H9 (cell line): ENCODE measurements around the gene TBCK. TPM values are rescaled to one million over a fixed set of nuclear protein-coding genes. Genes with fewer than 3 reads are reported as not detected.

ENCODE experiments used
- DNase-seq: peaks from one replicate; pipeline ENCODE4 v3.0.0-alpha.2; 2017
- H2AFZ ChIP-seq: one replicate; pipeline ENCODE4 v1.6.1; 2013; ENCODE audit warnings: mild to moderate bottlenecking, low read length, control low read depth, moderate library complexity
- H2AK5ac ChIP-seq: 2 replicates; pipeline ENCODE4 v1.6.1; 2013; ENCODE audit warnings: low read length, control low read depth, mixed read lengths; ENCODE audit not compliant: insufficient read length
- H2BK120ac ChIP-seq: one replicate; pipeline ENCODE4 v1.6.1; 2013; ENCODE audit warnings: low read depth, mild to moderate bottlenecking, low read length, control low read depth, inconsistent platforms; ENCODE audit not compliant: poor library complexity, severe bottlenecking
- H2BK12ac ChIP-seq: 2 replicates; pipeline ENCODE4 v1.6.1; 2013; ENCODE audit warnings: low read length, control low read depth, mixed read lengths, low read depth; ENCODE audit not compliant: insufficient read length
- H2BK15ac ChIP-seq: 2 replicates; pipeline ENCODE4 v1.6.1; 2013; ENCODE audit warnings: low read depth, low read length, control low read depth
- H2BK20ac ChIP-seq: one replicate; pipeline ENCODE4 v1.6.1; 2013; ENCODE audit warnings: low read depth, mild to moderate bottlenecking, low read length, control low read depth, inconsistent platforms; ENCODE audit not compliant: poor library complexity, severe bottlenecking
- H2BK5ac ChIP-seq: 2 replicates; pipeline ENCODE4 v1.6.1; 2013; ENCODE audit warnings: low read length, control low read depth, mixed read lengths; ENCODE audit not compliant: insufficient read length
- H3K14ac ChIP-seq: 2 replicates; pipeline ENCODE4 v1.6.1; 2013; ENCODE audit warnings: low read length, control low read depth; ENCODE audit not compliant: insufficient read depth
- H3K18ac ChIP-seq: 2 replicates; pipeline ENCODE4 v1.6.1; 2013; ENCODE audit warnings: low read depth, mild to moderate bottlenecking, mixed read lengths, low read length, control low read depth; ENCODE audit not compliant: insufficient read length
- H3K23ac ChIP-seq: 2 replicates; pipeline ENCODE4 v1.6.1; 2013; ENCODE audit warnings: low read length, control low read depth, mixed read lengths, low read depth; ENCODE audit not compliant: insufficient read length
- H3K23me2 ChIP-seq: 2 replicates; pipeline ENCODE4 v1.6.1; 2013; ENCODE audit warnings: low read depth, mild to moderate bottlenecking, mixed read lengths, low read length, control low read depth; ENCODE audit not compliant: insufficient read length, poor library complexity, severe bottlenecking
- H3K27ac ChIP-seq: 2 replicates; pipeline ENCODE4 v1.5.1; 2013; ENCODE audit warnings: low read length, control low read depth, mixed read lengths, low read depth; ENCODE audit not compliant: insufficient read length
- H3K27me3 ChIP-seq: 2 replicates; pipeline ENCODE4 v1.6.1; 2013; ENCODE audit warnings: low read length, control low read depth, inconsistent platforms; ENCODE audit not compliant: insufficient read depth
- H3K4ac ChIP-seq: 2 replicates; pipeline ENCODE4 v1.6.1; 2013; ENCODE audit warnings: low read depth, mild to moderate bottlenecking, control low read depth, inconsistent platforms, low read length, moderate library complexity
- H3K4me1 ChIP-seq: 2 replicates; pipeline ENCODE4 v1.6.1; 2013; ENCODE audit warnings: low read length, control low read depth, inconsistent platforms; ENCODE audit not compliant: insufficient read depth
- H3K4me2 ChIP-seq: 2 replicates; pipeline ENCODE4 v1.6.1; 2013; ENCODE audit warnings: low read length, control low read depth, mixed read lengths; ENCODE audit not compliant: insufficient read length, insufficient read depth
- H3K56ac ChIP-seq: 2 replicates; pipeline ENCODE4 v1.6.1; 2013; ENCODE audit warnings: low read depth, mild to moderate bottlenecking, mixed read lengths, low read length, control low read depth; ENCODE audit not compliant: insufficient read length
- H3K79me1 ChIP-seq: 2 replicates; pipeline ENCODE4 v1.6.1; 2013; ENCODE audit warnings: low read depth, mild to moderate bottlenecking, moderate library complexity, low read length, control low read depth, inconsistent platforms; ENCODE audit not compliant: insufficient read depth, poor library complexity, severe bottlenecking
- H3K79me2 ChIP-seq: 2 replicates; pipeline ENCODE4 v1.6.1; 2013; ENCODE audit warnings: low read length, control low read depth, inconsistent platforms; ENCODE audit not compliant: insufficient read depth
- H3K9ac ChIP-seq: 2 replicates; pipeline ENCODE4 v1.6.1; 2013; ENCODE audit warnings: low read length, control low read depth, mixed read lengths; ENCODE audit not compliant: insufficient read length; ENCODE audit errors: extremely low read depth
- H3K9me3 ChIP-seq: one replicate; pipeline ENCODE4 v1.6.1; 2013; ENCODE audit warnings: low read depth, low read length, inconsistent platforms; ENCODE audit not compliant: control insufficient read depth
- H3T11ph ChIP-seq: one replicate; pipeline ENCODE4 v1.6.1; 2013; ENCODE audit warnings: mild to moderate bottlenecking, low read length, control low read depth, inconsistent platforms
- H4K20me1 ChIP-seq: one replicate; pipeline ENCODE4 v1.6.1; 2013; ENCODE audit not compliant: control insufficient read depth, insufficient read length, insufficient read depth
- H4K5ac ChIP-seq: 2 replicates; pipeline ENCODE4 v1.6.1; 2013; ENCODE audit warnings: low read depth, mild to moderate bottlenecking, mixed read lengths, low read length, control low read depth; ENCODE audit not compliant: insufficient read length
- H4K8ac ChIP-seq: replicated peaks from 2 replicates; pipeline ENCODE4 v1.6.1; 2013; ENCODE audit warnings: low read length, control low read depth, mixed read lengths, low read depth; ENCODE audit not compliant: insufficient read length
- H4K91ac ChIP-seq: 2 replicates; pipeline ENCODE4 v1.6.1; 2013; ENCODE audit warnings: low read depth, mild to moderate bottlenecking, moderate library complexity, mixed read lengths, low read length, control low read depth; ENCODE audit not compliant: insufficient read length
- H3K27ac Mint-ChIP-seq, 3 experiments: 2 replicates in 2 of 3; 3 replicates in 1 of 3; pipeline ENCODE4 v1.8.0; 2020 to 2021; ENCODE audit warnings: mixed read lengths in 3 of 3, mild to moderate bottlenecking in 1 of 3, moderate library complexity in 1 of 3
- H3K27me3 Mint-ChIP-seq: 2 replicates; pipeline ENCODE4 v1.8.0; 2021; ENCODE audit warnings: low read depth, mild to moderate bottlenecking, moderate library complexity, mixed read lengths
- H3K36me3 Mint-ChIP-seq, 3 experiments: 2 replicates in 2 of 3; 3 replicates in 1 of 3; pipeline ENCODE4 v1.8.0; 2020 to 2021; ENCODE audit warnings: low read depth in 3 of 3, mixed read lengths in 3 of 3; ENCODE audit not compliant: insufficient read depth in 1 of 3
- H3K4me1 Mint-ChIP-seq, 2 experiments: 2 replicates each; pipeline ENCODE4 v1.8.0; 2020; ENCODE audit warnings: mixed read lengths in 2 of 2
- H3K4me3 Mint-ChIP-seq, 2 experiments: 2 replicates in 1 of 2; 3 replicates in 1 of 2; pipeline ENCODE4 v1.8.0; 2020 to 2021; ENCODE audit warnings: mild to moderate bottlenecking in 2 of 2, mixed read lengths in 2 of 2, moderate library complexity in 1 of 2
- H3K9me3 Mint-ChIP-seq, 2 experiments: 2 replicates in 1 of 2; 3 replicates in 1 of 2; pipeline ENCODE4 v1.8.0; 2020; ENCODE audit warnings: mild to moderate bottlenecking in 2 of 2, mixed read lengths in 2 of 2, moderate library complexity in 1 of 2
- WGBS: extraction: QIAGEN DNeasy Blood & Tissue Kit; methylation state at CpG from one replicate; pipeline ENCODE4 v1.1.7; 2013; ENCODE audit warnings: missing lambda C conversion rate, low lambda C conversion rate, mixed read lengths; ENCODE audit not compliant: insufficient read length; ENCODE audit errors: extremely low coverage; 5-methylcytosine and 5-hydroxymethylcytosine counted together
- total RNA-seq: library from RNA; stranded (reverse); gene quantifications from 2 replicates; pipeline ENCODE4 v1.2.1, GENCODE V29; 2021
- TF ChIP-seq, protein P1 (sequence below): fragments of 200-600 bp; sonication (generic); conservative IDR thresholded peaks from 3 replicates; pipeline ENCODE4 v1.8.0; 2021; ENCODE audit warnings: antibody characterized with exemption, mild to moderate bottlenecking

The TBCK gene
- total RNA-seq, 1 experiment from 2014 or later, result 22.1 TPM

- H3K18ac ChIP-seq, result no peak overlapping the region
- no peak overlapping the region for H3K9ac ChIP-seq
- H2BK20ac ChIP-seq, result no peak overlapping the region
- H4K20me1 ChIP-seq, result no peaks in the 10 kb centered on the region
- H2AK5ac ChIP-seq, result no peak overlapping the region
- no CpG with 5 or more reads among the region's 2 CpGs for WGBS
- no peak overlapping the region for H2BK120ac ChIP-seq
- no peaks in the 10 kb centered on the region; the same call in 1 of the 2 replicates for H3K4me1 ChIP-seq
- TF ChIP-seq, protein P1, sequence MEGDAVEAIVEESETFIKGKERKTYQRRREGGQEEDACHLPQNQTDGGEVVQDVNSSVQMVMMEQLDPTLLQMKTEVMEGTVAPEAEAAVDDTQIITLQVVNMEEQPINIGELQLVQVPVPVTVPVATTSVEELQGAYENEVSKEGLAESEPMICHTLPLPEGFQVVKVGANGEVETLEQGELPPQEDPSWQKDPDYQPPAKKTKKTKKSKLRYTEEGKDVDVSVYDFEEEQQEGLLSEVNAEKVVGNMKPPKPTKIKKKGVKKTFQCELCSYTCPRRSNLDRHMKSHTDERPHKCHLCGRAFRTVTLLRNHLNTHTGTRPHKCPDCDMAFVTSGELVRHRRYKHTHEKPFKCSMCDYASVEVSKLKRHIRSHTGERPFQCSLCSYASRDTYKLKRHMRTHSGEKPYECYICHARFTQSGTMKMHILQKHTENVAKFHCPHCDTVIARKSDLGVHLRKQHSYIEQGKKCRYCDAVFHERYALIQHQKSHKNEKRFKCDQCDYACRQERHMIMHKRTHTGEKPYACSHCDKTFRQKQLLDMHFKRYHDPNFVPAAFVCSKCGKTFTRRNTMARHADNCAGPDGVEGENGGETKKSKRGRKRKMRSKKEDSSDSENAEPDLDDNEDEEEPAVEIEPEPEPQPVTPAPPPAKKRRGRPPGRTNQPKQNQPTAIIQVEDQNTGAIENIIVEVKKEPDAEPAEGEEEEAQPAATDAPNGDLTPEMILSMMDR, result no peak
- no peak overlapping the region for H3K56ac ChIP-seq
- no peaks in the 10 kb centered on the region for H3K27me3 ChIP-seq
- H3K27ac Mint-ChIP-seq, result no peak overlapping the region
- H3K4ac ChIP-seq, result no peak overlapping the region
- H4K8ac ChIP-seq, result no peak overlapping the region
- no peak overlapping the region for H2BK12ac ChIP-seq
- no peak overlapping the region for H2BK15ac ChIP-seq
- H3K79me1 ChIP-seq, result no peaks in the 10 kb centered on the region
- H2BK5ac ChIP-seq, result no peak overlapping the region
- peaks cover 24 to 30% of the 10 kb centered on the region in 2 experiments for H3K9me3 Mint-ChIP-seq
- peaks cover 23 to 47% (median 37%) of the 10 kb centered on the region in 3 experiments for H3K36me3 Mint-ChIP-seq
- H2AFZ ChIP-seq, result no peak overlapping the region
- H3K14ac ChIP-seq, result no peak overlapping the region
- H3K23me2 ChIP-seq, result no peaks in the 10 kb centered on the region
- H3K4me1 Mint-ChIP-seq, result no peaks in the 10 kb centered on the region
- H3K9me3 ChIP-seq, result no peaks in the 10 kb centered on the region
- DNase-seq, result no peak
- H4K5ac ChIP-seq, result no peak overlapping the region
- H3K27me3 Mint-ChIP-seq, result no peaks in the 10 kb centered on the region
- H3K4me2 ChIP-seq, result no peak overlapping the region
- no peak overlapping the region for H3T11ph ChIP-seq
- no peaks in the 10 kb centered on the region for H3K79me2 ChIP-seq
- no peak overlapping the region for H3K27ac ChIP-seq
- no peak overlapping the region for H3K23ac ChIP-seq
- H4K91ac ChIP-seq, result no peak overlapping the region
- no peak overlapping the region for H3K4me3 Mint-ChIP-seq
Measured at GRCh38 chr4:106079616-106080015, 236.4 kb downstream of the TBCK start.
